SKM-1 (cell line): ENCODE results near the gene ZNF35.
"Not testable (repeated sequence)": the region's sequence is repeated elsewhere in the genome, so short reads cannot be mapped to it uniquely, and the experiment has no call there.

Source experiments
- DNase-seq: peaks from one replicate; lab custom pipeline; 2025; ENCODE audit not compliant: unreplicated experiment; lab: John Stamatoyannopoulos, UW

The ZNF35 gene

GRCh38 chr3:44648564-44649229 is at the start of gene ZNF35:
Gene ZNF35, plus strand, starts transcription at chr3:44648732. Its CDS starts 2,336 bp downstream, at chr3:44651068.
- DNase-seq, result peak; percentile 76

- no peak for DNase-seq
These were observed 46.8 kb upstream of the ZNF35 start for GRCh38 chr3:44601749-44602148.

- no peak for DNase-seq
These were observed 35.9 kb upstream of the ZNF35 start for GRCh38 chr3:44612678-44613077.

GRCh38 chr3:44624749-44625480 is 23.6 kb upstream of the ZNF35 start, which contains the start of gene ZNF197:
Gene ZNF197, plus strand, starts transcription at chr3:44625036. Its CDS starts 4,119 bp downstream, at chr3:44629155.
- DNase-seq, result peak; percentile 73

GRCh38 chr3:44628716-44629115 is 19.8 kb upstream of the ZNF35 start:
- DNase-seq, result no peak

- DNase-seq, result no peak
These were observed 16.3 kb upstream of the ZNF35 start for GRCh38 chr3:44632193-44632592.

GRCh38 chr3:44642337-44642736 is 6.2 kb upstream of the ZNF35 start:
- DNase-seq, result no peak

GRCh38 chr3:44643024-44643423 is 5.5 kb upstream of the ZNF35 start:
- DNase-seq, result no peak

- DNase-seq, result no peak
These were observed 761 bp upstream of the ZNF35 start for GRCh38 chr3:44647771-44648170.

- DNase-seq, result no peak
These were observed 1.2 kb downstream of the ZNF35 start for GRCh38 chr3:44649709-44650108.

- no peak for DNase-seq
These were observed 5.5 kb downstream of the ZNF35 start for GRCh38 chr3:44654039-44654438.

- DNase-seq, result no peak
These were observed 10.5 kb downstream of the ZNF35 start for GRCh38 chr3:44659015-44659414.

GRCh38 chr3:44659434-44659833 is 10.9 kb downstream of the ZNF35 start:
- DNase-seq, result no peak

GRCh38 chr3:44661189-44661588 is 12.7 kb downstream of the ZNF35 start:
- no peak for DNase-seq

- no peak for DNase-seq
These were observed 16.6 kb downstream of the ZNF35 start for GRCh38 chr3:44665173-44665572.

GRCh38 chr3:44666346-44666745 is 17.8 kb downstream of the ZNF35 start:
- DNase-seq, result no peak

- DNase-seq, result no peak
These were observed 21.2 kb downstream of the ZNF35 start for GRCh38 chr3:44669760-44670159.

GRCh38 chr3:44673466-44673865 is 24.9 kb downstream of the ZNF35 start:
- DNase-seq, result not testable (repeated sequence)

GRCh38 chr3:44674211-44674610 is 25.7 kb downstream of the ZNF35 start:
- DNase-seq, result no peak

GRCh38 chr3:44678480-44679116 is 30.1 kb downstream of the ZNF35 start:
- DNase-seq, result no peak

- DNase-seq, result no peak
These were observed 32.5 kb downstream of the ZNF35 start for GRCh38 chr3:44680921-44681455.
